GM19452 (cell line): Measurements from ENCODE around the gene DDX4.

Source experiments
- ATAC-seq: cut with Tn5 transposase; IDR thresholded peaks from one replicate; pipeline ENCODE4 v1.9.1; 2021; ENCODE audit not compliant: unreplicated experiment

The DDX4 gene

GRCh38 chr5:55820488-55820887, 82.6 kb downstream of the DDX4 start:
- no peak for ATAC-seq

GRCh38 chr5:55821731-55822512, 84.1 kb downstream of the DDX4 start:
- ATAC-seq, result no peak

- ATAC-seq, result no peak
Measured at GRCh38 chr5:55823151-55823796, 85.4 kb downstream of the DDX4 start.

- no peak for ATAC-seq
Measured at GRCh38 chr5:55829956-55830355, 92.1 kb downstream of the DDX4 start.

GRCh38 chr5:55832446-55832845, 94.6 kb downstream of the DDX4 start:
- ATAC-seq, result no peak

- no peak for ATAC-seq
Measured at GRCh38 chr5:55836191-55836590, 98.3 kb downstream of the DDX4 start.

- no peak for ATAC-seq
Measured at GRCh38 chr5:55841976-55842375, 104.1 kb downstream of the DDX4 start.

GRCh38 chr5:55847837-55848236, 110.0 kb downstream of the DDX4 start:
- no peak for ATAC-seq

- ATAC-seq, result no peak
Measured at GRCh38 chr5:55848783-55849182, 110.9 kb downstream of the DDX4 start.

- no peak for ATAC-seq
Measured at GRCh38 chr5:55850839-55851674, 113.2 kb downstream of the DDX4 start, which contains the start of gene IL31RA. Gene IL31RA, plus strand, starts transcription at chr5:55851357. Its CDS starts 214 bp downstream, at chr5:55851571.

GRCh38 chr5:55851675-55851979, 113.8 kb downstream of the DDX4 start:
- ATAC-seq, result no peak

- ATAC-seq, result no peak
Measured at GRCh38 chr5:55852503-55852902, 114.6 kb downstream of the DDX4 start.

- no peak for ATAC-seq
Measured at GRCh38 chr5:55853041-55853670, 115.3 kb downstream of the DDX4 start.

GRCh38 chr5:55853818-55854217, 116.0 kb downstream of the DDX4 start:
- no peak for ATAC-seq

GRCh38 chr5:55855509-55855908, 117.6 kb downstream of the DDX4 start:
- no peak for ATAC-seq

GRCh38 chr5:55856516-55857246, 118.8 kb downstream of the DDX4 start:
- ATAC-seq, result no peak

GRCh38 chr5:55857247-55857640, 119.4 kb downstream of the DDX4 start:
- ATAC-seq, result no peak

- ATAC-seq, result no peak
Measured at GRCh38 chr5:55858104-55858503, 120.2 kb downstream of the DDX4 start.

GRCh38 chr5:55860288-55860687, 122.4 kb downstream of the DDX4 start:
- ATAC-seq, result no peak

GRCh38 chr5:55860709-55861108, 122.8 kb downstream of the DDX4 start:
- no peak for ATAC-seq
